HG02970 (cell line): ENCODE measurements around the gene FAH.

Experiments used
- ATAC-seq: cut with Tn5 transposase; IDR thresholded peaks from one replicate; pipeline ENCODE4 v1.9.1; 2021; ENCODE audit warnings: mild to moderate bottlenecking, moderate library complexity, moderate number of reproducible peaks; ENCODE audit not compliant: unreplicated experiment, low FRiP score

Gene FAH

DNA sequence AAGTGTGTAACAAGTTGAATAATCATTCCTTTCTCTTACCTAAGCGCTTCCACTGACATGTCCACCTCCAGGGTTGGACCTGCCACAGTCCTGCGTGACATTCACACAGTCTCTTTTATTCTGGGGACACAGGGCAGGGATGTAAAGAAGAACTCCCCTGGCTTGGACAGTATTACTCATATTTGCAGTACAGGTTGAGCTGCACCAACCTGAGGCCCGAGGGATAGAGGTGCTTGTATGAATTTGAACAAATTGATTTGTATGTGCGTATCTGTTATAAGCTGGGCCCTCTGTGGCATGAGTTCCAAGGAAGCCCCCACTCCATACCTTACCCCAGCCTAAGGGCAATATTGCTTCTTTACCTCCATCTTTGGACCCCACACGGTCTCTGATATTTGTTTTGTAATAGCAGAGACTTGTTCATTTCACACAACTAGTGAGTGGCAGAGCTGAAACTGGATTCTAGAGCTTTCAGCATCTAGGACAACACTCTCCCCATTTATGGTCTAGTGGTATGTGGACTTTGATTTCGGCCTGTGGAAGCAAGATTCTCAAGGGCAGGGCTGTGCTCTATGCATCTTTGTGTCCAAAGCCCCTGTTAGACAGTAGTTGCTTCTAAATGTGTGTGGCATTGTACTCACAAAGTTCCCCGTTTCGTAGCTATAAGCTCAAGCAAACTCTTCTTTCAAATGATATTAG is 39.2 kb downstream of the FAH start:
- ATAC-seq, result no peak

DNA sequence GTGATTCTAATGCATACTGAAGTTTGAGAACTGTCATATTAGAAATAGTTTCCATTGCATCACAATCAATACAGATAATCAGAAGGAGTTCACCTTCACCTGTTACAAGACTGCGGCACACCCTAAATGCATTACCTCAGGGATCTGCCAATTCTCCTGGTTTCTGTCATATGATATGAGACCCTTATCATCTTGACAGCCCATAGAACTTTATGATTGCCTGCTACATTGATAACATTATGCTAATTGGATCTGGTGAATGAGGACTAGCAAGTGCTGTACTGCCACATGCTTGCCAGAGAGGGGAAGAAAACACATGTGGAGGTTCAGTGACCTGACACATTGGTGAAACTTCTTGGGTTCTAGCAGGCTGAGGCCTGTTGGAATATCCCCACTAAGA is 41.4 kb downstream of the FAH start:
- no peak for ATAC-seq

DNA sequence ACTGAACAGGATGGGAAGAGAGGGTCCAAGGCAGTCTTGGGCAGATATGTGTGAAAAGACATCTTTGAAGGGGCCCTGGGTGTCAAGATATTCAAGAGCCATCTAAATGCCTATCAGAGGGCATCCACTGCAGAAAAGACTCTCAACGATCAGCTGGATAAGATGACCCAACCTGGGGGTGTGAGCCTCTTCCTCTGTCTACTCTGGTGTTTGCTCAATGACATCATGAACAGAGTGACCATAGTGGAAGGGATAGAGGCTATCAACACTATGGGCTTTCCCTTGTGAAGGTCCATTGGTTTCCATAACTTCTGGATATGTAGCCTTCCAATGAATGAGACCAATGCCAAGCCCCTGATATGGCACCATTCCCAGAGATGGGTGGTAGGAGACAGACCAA is 42.1 kb downstream of the FAH start:
- no peak for ATAC-seq

DNA sequence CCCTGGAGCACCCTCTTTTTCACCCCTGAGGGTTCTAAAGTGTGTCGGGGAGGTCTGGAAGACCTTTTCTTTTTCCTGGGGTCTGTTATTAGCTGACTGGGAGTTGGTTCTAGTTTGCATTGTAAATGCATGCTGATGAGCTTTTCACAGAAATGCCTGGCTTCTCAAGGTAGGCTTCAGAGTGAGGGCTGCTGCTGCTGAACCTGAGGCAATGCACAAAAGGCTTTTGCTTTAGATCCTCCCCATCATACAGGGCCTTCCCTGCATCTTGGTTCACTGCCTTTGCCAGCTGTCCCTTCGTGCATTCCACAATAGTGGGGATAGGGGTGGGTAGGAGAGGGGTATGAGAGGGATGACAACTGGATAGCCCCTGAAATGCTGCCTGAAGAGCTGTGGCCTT is 46.6 kb downstream of the FAH start:
- ATAC-seq, result no peak

DNA sequence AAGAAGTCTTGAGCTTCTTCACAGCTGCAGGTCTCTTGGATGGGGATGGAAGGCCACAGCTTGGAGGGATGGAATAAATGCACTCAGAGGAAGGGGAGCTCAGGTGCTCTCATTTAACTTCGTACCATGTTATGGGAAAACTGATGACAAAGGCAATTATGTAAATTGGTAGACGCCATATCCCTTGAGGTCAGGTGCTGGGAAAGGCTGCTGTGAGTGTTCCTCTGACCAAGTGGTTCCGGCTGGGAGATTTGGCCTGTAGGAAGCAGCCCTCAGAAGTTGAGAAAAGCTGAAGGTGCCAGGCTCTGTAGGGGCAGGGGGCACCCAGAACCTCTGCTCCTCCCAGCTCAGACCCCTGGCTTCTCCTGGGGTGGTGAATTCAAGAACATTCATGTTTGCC is 47.1 kb downstream of the FAH start:
- no peak for ATAC-seq

DNA sequence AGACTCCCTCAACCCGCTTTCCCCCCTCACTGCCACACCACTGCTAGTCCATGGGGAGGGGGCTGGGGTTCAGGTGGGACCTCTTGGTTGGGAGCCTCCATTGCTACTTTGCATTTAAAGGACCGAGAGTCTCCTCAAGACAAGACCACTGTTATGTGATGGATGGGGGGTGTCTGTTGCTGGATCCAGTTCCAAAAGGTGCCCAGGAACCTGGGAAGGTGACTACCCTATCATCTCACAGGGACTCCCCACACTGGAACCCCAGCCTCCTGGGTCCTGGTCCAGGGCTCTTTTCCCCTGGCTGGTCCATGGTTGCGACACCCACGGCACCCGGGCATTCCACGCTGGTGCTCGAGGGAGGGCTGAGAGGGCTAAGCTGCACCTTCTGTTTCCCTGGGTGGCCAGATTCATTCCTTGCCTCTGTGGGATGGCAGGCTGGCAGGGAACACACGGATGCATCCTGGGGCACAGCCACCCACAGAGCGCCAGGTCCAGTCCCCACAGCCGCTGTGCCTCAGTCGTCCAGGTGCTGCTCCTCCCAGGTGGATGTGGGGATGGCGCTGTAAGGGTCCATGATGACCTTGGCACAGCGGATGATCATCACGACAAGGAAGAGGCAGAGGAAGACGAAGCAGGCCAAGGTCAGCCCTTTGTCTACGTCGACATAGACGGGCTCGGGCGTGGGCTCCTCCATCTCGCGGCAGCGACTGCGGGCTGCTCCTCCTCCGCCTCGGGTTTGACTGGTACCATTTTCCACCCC is 48.6 kb downstream of the FAH start:
- no peak for ATAC-seq

DNA sequence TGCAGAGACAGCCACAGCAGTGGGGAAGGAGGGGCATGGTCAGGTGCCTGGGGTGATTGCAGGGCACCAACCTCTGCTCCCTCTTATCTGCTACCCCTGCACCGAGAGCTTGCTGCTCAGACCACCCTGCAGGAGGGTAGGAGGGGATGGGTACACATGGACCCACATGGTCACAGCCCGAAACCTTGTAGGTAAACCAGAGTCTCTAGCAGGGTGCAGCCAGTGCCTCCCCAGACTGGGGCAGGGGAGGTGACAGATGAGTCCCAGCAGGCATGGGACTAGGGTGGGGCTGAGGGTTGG is 49.2 kb downstream of the FAH start:
- ATAC-seq, result no peak

DNA sequence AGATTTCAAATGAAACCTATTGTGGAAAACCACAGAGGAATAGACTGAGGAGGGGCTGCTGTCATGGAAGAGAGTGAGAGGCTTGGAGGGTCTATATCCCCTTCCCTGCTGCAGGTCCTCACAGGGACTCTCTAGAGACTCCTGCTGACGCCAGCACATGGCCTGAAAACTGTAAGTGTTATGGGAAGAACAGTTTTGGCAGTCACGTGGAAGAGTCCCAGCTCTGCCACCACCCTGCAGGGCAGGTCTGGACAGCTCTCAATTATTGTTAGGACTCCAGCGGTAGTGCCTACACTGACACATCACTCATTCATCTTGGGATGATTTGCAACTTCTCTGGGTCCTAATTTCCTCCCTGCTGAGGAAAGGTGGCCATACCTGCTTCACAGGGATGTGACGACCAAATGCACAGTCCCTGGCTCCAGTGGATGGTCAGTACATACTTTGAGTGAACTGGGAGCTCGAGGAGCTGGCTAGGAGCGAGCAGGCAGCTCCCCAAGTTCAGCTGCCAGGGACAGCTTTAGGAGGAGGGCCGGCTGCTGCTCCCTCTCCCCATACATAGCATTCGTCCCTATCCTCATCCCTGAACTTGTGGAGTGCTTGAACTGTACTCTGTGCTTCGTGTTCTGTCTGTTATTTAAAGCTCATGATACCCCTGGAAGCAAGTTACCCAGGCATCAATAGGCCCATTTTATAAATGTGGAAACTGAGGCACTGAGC is 50.0 kb downstream of the FAH start:
- no peak for ATAC-seq

DNA sequence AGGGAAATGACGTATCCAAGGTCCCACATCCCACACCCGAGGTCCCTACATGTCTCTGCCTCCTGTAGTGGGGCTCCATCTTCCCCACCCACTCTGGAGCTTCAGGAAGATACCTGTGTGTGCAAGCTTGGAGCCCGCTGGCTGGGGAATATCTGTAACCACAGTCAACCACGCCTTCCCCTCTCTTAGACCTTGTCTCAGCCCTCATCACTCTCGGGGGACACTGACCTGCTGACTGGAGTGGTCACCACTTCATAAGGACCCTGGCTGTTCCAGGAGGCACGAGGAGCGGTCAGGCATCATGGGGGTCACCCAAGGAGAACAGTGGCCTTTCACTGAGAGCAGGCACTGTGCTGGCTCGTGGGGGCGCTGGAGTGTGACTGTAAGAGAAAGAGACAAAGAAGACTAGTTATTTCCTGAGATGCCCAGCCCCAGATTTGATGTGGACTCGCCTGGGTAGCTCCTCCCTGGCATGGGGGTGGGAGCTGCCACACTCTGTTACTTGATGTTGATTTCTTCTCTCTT is 50.6 kb downstream of the FAH start:
- ATAC-seq, result no peak

DNA sequence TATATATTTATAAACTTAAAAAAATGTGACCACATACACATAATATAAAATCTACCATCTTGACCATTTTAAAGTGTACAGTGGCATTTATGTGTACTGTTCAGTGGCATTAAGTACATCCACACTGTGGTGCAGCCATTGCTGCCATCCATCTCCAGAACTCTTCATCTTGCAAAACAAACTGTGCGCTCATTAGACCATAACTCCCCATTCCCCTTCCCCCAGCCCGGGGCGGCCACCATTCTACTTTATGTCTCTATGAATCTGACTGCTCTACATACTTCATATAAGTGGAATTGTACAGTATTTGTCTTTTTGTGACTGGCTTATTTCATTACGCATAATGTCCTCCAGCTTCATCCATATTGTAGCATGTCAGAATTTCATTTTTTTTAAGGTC is 51.4 kb downstream of the FAH start:
- no peak for ATAC-seq

DNA sequence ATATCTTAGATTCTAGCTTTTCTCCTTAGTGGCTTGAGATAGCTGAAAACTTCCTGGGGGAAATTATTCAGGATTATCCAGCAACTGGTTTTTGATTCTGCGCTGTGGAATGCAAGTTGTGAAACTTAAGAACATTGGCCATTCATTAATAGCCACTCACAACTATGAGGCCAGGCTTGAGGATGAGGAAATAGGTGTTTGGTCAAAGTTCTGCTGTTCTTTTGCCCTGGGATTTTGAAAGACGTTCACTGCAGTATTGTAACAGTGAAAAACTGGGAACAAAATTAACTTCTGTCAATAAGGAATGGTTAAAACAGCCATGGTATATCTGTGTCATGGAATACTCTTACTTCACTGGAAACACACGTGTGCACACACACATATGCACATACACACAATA is 55.1 kb downstream of the FAH start:
- ATAC-seq, result no peak

DNA sequence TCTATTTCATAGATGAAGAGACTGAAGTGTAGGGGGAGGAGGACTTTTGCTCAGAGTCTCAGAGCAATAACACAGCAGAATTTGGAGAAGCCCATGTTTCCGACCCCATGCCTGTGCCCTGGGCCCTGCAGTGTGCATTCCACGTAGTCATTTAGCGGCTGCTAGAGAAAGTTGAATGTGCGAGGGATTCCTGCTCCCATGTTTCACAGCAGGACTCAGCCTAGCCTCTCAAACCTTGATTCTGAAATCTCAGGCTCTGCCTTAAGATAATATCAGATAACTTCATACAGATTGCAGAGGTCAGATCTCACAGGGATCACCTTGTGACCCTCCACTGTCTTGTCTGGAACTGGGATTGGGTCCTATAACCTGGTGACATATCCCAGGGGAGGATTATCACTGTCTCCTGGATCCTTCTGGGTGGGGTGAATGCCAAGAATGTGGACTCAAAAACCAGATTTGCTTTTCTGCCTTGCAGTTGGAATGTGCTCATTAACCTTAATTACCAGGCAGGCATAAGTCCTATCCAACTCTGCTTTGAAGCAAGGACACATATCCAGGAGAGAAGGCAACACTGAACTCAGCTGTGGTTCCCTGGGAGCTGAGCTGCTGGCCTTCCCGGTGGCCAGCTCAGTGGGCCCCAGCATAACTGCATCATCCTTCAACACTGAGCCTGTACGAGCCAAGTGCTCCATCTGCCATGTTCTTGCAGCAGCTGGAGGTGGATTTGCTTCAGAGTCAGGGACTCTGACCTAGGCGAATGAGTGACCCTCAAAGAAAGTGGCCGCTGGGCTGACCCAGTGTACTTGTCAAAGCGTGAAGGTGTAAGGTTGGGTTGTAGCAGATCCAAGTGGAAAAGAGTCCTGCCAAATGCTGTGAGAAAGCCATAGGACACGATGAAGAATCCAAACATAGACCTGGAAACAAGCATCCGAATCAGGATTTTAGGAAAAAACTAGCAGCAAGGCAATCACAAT is 56.2 kb downstream of the FAH start:
- no peak for ATAC-seq

DNA sequence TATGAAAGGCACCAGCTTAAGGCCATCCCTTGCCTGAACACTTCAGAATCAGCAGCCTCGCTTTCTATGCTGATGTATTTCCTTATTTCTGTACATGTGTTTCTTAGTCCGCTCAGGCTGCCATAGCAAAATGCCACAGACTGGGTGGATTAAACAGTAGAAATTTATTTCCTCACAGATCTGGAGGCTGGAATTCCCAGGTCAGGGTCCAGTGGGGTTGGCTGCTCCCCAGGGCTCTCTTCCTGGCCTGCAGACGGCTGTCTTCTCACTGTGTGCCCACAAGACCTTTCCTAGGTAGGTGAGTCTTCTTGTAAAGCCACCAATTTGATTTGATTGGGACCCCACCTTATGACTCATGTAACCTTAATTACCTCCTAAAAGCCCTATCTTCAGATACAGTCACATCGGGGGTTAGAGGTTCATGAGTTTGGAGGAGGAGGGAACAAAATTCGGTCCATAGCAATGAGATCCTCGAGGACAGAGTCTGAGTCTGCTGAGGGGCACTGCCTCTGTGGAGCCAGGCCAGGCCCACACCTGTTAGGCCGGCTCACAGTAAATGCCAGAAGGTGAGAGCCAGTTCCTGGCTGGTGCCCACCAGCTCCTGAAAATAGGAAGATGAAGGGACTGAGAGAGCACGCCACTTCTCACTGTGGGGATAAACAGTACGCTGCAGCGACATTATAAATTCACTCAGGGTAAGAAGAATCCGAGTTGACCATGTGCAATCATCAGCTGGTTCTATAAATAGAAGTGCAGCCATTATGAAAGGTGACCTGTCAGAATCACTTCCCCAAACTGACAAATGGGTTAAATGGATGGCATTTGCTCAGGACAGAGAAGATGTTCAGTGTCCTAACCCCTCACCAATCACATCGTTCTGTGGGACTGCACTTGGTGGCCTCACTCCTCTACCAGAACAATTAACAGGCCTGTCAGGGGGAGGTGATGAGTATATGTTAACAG is 58.1 kb downstream of the FAH start:
- ATAC-seq, result no peak

DNA sequence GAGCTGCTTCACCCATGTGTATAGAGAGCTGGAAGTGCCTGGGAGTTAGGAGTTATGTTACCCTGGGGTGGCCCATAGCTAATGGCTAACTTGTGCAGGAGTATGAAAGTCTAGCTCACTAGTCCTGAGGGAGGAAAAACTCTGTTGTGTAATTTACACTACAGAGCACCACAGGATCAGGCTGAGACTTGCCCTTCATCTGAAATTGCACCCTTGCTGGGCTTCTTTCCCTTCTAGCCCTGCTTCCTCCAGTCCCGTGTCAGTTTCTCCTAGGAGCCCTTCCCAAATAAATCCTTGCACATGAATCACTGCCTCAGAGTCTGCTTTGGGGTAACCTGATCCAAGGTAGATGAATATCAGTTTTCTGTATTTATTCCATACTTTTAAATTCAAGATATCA is 59.2 kb downstream of the FAH start:
- no peak for ATAC-seq

DNA sequence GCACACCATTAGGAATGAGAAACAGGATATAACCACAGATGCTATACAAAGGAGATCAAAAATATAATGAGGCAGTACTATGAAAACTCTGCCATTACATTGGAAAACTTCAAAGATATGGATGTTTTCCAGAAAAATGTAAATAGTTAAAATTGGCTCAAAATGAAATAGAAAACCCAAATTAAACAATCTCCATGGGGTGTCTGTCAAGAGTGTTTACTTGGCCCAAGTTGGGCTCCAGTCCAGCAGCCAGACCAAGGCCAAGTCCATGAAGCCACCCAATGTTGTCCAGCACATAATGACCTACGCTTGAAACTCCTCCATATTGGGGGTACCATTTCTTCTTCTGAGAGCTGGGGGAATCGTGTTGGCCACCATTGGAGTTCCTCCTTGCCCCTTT is 62.1 kb downstream of the FAH start:
- ATAC-seq, result no peak

DNA sequence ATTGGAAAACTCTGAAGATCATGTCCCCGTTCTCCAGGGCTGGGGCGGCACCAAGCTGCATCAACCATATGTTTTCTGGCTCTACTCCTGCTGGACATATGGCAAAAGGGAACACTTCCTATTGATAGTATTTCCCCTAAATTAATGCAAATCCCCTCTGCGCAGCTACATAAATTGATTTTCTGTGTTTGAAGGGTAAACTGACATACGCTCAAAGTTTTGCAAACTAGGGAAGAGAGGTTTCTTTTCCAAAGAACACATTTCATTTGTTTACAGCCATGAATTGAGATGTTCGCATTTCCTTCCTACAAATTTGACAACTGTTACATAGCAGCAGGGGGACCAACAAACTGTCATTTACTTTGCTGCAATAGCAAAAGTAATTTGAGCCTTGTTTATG is 63.3 kb downstream of the FAH start:
- ATAC-seq, result no peak

DNA sequence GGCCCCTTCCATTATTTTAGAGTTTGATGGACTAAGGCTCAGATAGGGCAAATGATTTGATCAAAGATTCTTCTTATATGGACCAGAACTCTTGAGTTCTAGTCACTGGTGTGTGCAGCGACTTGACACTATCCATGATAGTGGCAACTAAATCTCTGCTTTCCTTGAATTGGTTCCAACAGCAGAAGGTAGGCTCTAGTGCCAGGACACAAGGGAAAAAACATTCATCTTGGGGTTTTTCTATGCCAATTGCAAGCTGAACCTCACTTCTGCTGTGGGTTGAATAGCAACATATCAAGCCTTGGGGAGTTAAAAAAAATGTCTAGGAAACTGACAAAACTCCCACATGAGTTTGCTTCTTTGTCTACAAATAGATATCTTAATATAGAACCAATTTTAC is 64.1 kb downstream of the FAH start:
- no peak for ATAC-seq

DNA sequence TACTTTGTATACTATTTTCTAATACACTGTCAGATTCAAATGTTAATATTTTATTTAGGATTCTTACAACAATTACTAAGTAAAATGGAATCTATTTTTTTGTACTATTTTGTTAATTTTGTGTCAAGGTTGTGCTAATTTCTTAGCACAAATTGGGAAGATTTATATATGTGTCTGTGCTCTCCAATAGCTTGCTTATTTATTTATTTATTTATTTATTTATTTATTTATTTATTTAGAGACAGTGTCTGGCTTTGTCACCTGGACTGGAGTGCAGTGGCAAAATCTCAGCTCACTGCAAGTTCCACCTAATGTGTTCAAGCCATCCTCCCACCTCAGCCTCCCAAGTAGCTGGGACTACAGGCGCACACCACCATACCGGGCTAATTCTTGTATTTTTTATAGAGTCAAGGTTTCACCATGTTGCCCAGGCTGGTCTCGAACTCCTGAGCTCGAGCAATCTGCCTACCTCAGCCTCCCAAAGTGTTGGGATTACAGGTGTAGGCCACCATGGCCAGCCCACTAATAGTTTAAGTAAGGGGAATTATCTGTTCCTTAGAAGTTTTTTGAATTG is 64.6 kb downstream of the FAH start:
- ATAC-seq, result no peak

DNA sequence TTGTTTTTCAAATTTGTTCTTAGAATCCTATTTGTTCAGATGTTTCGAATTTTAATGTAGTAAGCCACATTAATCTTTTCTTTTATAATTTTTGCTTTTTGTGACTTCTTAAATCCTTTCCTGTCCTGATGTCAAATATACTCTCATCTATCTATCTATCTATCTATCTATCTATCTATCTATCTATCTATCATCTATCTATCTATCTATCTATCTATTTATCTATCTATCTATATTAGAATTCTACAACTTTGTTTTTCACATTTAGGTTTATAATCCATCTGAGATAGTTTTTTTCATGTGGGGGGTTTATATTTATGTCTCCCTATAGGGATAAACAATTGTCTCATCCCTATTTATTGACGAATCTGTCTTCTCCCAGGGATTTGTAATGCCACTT is 67.2 kb downstream of the FAH start:
- no peak for ATAC-seq
